Suprapubic skin (tissue), 4 donors: ENCODE data around the gene ASIC4.

Source experiments
- CTCF ChIP-seq, 2 donors: fragments of 200-600 bp in 1 of 2; fragments of 450-650 bp in 1 of 2; sonication (generic) in 1 of 2; IDR thresholded peaks; one replicate each; pipeline ENCODE4 v1.5.1; 2016 to 2019; ENCODE audit warnings: antibody characterized with exemption in 2 of 2, mild to moderate bottlenecking in 1 of 2, moderate library complexity in 1 of 2
- EP300 ChIP-seq: sonication (generic); formaldehyde crosslinking; IDR thresholded peaks from one replicate; pipeline ENCODE4 v1.6.1; 2017; ENCODE audit warnings: antibody characterized with exemption
- POLR2A ChIP-seq, 2 donors: fragments of 450-650 bp; IDR thresholded peaks; one replicate each; pipeline ENCODE4 v1.6.1; 2017; ENCODE audit warnings: antibody characterized with exemption in 2 of 2, mild to moderate bottlenecking in 2 of 2, moderate library complexity in 2 of 2
- POLR2AphosphoS5 ChIP-seq, 3 donors: sonication (generic); formaldehyde crosslinking; IDR thresholded peaks; one replicate each; pipeline ENCODE4 v1.6.1; 2017; ENCODE audit warnings: antibody characterized with exemption in 3 of 3

GRCh38 chr2:219470429-219470828 lies 43.9 kb upstream of the ASIC4 start:
- TF ChIP-seq CTCF (IDR thresholded peaks at IDR 0.05) (no peak), POLR2A (IDR thresholded peaks at IDR 0.05) (no peak), EP300 (no peak), POLR2AphosphoS5 (IDR thresholded peaks at IDR 0.05) (no peak)
